NCI-H1436 treated with DMSO at 0.1 percent for 48 hours (cell line): Measurements from ENCODE around the gene TBC1D1.

Experiments
- DNase-seq: peaks from one replicate; lab custom pipeline; 2025; lab: John Stamatoyannopoulos, UW

The TBC1D1 gene

DNA sequence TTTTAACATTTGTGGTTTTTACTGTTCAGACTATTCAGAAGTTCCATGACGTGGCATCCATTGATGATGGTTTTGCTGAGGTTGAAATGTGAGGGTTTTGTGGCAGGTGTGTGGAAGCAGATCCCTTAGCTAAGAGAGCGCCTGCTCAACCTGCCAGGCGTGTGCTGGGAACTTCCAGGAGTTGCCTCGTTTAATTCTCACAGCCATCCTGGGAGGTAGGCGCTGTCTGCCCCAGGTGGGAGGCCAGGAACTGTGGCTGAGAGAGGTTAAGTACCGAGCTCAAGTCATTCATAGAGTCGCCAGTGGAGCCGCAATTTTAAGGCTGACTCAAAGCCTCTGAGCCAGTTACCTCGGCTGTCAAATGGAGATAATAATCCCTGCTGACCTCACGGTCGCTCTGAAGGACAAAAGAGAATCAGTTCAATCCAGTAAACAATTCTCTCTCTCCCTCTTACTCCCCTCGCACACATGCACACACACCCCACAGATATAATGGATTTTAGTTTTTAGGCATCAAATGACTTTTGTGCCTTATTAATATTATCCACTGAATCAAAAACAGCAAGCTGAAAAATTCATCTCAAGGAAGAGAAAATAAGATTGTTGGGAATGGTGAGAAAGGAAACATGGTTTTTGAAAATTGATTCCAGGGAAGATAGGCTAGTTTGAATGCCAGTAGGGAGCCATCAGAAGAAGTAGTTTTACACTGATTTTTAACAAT, 240.6 kb downstream of the TBC1D1 start:
- DNase-seq = no peak

DNA sequence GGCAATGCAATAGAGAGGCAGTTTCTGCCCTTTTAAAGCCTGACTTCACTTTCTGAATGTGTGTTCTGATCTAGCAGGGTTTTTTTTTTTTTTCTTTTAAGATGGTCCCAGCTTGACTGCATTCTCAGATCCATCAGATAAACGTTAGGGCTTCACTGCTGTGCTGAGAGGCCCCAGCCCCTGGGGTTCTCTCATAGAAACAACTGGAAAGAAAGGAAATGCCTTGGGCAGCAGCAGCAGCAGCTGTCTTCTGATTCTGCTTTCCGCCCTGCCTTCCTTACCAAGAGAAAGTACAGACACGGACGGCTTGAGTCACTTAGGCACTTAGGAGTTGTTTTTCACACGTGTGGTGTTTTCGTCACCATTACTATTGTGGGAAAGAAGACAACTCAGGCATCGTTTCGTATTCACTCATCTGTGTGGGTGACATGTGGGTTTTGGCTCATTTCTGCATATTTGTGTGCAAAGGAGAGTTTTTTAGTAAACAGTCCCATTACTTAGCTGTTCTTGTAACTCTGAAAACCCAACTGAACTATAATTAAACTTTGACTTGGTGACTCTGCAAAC, 241.3 kb downstream of the TBC1D1 start:
- DNase-seq = no peak

DNA sequence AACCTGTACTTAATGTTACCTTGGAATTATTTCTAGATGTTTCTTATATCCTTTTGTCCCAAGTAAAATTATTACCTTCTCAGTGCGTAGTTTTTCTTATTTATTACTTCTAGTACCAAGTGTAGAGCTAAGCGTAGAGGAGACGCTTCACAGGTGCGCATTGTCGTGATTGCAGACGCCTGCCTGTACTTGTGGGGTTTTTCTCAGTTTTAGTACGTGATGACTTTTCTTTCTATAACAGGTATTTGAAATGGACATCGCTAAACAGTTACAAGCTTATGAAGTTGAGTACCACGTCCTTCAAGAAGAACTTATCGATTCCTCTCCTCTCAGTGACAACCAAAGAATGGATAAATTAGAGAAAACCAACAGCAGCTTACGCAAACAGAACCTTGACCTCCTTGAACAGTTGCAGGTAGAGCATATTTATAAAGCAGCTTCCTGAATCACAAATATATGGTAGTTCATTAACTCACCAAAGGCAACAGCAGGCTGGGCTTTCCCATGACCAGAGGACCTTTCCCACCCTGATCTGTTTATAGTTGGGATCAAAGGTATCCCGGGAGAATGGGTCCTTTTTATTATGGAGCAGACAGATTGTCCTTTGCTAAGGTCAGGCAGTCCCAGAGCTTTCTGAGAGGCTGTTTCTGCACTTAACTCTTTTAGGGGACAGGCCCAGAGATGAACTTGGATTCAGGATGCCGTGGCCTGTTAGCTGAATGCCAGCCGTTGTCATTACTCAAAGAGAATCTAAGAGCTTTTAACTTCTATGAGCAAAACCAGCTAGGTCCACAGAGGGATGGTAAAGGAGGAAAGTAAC, 242.2 kb downstream of the TBC1D1 start:
- no peak for DNase-seq

DNA sequence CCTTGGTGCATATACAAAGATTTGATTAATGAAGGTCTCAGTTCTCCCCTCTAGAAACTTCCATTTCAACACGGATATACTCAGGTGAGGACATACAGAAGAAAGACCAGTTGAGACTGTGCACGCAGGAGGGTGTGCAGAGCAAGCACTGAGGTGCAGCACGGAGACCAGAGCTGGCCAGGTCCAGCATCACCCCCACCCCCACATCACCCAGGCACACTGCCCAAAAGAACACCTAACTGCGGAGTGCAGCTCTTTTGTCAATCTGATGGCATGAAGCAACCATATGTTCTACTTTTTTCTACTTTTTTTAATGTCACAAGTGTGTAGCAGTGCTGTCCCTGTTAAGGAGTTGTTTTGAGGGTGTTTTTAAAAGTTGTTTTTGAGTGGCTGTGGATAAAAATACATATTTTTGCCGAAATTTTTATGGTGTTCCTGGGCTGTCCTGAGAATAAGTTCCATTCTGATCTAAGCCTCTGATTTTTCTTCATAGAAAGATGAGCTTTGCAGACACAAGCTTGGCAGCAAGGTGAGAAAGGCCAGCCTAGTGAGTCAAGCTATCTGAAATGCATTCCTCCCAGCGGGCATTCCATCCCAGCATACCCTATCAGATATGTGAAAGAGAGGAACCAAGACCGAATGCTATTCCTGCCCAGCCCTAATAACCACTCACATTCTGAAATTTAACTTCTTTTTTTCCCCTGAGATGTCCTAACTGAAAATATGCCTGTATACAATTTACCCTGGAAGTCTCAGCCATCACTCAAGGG, 243.0 kb downstream of the TBC1D1 start:
- DNase-seq = no peak

DNA sequence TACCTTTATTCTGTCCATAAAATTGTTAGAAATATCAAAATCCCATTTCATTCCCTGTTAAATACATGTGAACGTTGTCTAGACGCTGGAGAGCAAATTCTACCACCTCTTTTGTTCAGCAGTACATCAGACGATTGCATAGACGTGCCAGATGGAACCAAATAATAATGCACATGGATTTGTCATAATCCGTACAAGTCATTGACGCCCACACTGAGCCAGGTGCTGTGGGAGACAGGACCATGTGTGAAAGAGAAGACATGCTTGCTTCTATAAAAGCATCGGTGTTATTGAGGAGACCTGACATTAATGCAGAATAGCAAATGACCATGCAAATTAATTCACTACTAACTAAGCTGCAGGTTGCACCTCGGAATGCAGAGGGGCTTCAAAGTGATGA, 244.3 kb downstream of the TBC1D1 start:
- no peak for DNase-seq

DNA sequence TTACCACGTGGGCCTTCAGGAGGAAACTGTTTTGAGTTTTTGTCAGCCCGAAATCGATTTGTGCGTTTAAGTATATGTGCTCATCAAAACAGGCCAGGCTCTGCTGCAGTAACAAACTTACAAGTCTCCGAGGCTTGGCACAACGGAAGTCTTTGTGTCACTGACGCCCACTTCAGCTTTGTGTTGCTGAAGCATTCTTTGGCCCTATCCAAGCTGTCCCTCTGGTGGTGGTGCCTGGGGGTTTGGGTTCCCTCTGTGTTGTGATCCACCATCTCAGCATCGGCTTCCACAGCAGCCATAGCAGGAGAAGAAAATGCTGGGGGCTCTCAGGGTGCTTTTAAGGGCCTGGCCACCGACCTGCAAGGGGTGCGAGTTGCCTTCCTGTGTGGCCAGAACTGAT, 245.7 kb downstream of the TBC1D1 start:
- no peak for DNase-seq

DNA sequence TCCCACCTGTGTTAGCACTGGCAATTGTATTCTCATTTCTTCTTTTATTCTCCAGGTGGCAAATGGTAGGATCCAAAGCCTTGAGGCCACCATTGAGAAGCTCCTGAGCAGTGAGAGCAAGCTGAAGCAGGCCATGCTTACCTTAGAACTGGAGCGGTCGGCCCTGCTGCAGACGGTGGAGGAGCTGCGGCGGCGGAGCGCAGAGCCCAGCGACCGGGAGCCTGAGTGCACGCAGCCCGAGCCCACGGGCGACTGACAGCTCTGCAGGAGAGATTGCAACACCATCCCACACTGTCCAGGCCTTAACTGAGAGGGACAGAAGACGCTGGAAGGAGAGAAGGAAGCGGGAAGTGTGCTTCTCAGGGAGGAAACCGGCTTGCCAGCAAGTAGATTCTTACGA, 246.2 kb downstream of the TBC1D1 start:
- DNase-seq = no peak

DNA sequence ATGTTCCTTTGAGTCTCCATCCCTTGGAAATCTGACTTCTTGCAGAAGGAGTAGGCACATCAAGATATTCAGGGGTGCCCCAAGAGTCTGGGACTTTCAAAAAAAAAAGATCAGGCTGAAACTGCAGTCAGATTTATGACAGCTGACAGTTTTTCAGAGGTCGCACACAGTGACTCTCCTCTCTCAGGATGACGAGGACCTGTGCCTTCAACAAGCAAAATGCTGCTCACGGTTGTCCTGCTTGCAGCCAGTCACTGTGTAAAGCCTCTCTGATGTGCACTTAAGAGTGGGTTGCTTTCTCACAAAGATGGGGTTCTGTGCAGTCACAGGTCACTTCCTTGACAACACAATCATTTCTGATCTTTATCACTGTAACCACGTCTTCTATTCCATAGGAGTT, 247.5 kb downstream of the TBC1D1 start:
- no peak for DNase-seq

DNA sequence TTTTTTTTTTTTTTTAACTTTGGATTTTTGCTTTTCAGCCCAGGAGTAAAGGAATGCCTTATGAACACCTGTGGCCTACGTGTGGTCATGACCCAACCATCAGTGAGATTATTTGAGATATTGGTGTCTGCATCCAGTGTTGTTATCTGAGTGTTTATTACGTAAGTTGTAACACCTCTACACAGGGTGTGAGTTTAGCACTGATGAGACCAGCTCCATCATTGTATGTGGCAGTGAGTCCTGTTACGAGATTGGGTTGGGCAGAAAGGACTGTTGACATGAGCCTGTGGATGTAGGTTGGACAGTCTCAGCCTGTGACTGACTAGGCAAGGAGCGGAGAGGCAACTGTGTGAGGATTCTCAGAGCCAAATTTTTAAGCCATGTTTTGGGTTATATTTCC, 248.3 kb downstream of the TBC1D1 start:
- DNase-seq = no peak

DNA sequence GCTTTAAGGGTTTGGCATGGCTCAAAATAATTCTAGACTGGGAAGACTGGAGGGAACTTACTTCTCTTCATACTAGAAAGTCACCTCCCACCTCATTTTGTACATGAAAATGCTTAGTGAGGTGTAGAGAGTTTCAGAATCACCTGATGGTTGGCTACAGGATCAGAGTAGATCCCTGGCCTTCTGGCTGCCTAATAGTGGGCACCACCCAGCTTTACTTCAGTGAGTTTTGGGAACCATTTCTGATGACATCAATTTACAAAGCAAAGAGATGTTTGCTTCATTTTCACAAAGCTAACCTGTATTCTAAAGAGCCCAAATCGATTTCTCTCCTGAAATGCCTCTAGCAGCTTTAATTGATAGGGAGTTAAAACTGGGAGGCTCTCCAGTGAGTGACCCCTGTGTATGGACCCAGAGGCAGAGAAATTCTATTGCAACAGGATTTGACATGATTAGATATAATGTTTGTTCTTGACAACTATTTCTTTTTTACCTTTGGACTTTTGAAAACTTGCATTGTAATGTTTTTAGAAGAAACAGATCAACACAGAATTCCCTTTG, 249.8 kb downstream of the TBC1D1 start:
- DNase-seq = no peak

DNA sequence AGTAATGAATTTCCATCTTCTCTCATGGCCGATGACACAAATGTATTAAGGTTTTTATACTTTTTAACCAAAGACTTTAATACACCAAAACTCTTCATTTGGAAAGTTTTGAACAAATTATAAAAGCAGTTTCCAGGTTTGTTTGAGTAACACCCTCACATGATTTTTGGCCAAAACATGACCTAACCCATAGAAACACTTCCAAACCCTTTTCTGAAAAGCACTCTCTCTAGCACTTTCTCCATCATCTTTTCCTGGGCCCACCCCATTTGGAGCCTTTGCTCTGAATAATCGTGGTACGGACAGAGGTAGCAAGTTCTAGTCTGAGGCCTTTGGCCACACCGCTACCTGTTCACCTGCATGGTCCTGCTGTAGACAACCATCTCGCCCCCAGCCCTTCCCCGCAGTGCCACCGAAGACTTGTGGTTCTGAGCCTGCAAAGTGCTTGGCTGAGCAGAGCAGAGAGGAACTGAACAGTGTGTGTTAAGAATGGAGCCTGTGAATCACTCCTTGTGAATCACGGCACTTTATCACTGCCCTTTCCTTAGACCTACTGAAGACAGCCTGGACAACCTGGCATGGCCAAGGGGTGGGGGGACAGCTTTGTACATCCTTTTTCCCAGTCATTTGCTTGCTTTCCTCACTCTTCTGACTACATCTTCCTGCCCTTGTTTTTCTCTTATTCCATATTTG, 251.1 kb downstream of the TBC1D1 start:
- no peak for DNase-seq

DNA sequence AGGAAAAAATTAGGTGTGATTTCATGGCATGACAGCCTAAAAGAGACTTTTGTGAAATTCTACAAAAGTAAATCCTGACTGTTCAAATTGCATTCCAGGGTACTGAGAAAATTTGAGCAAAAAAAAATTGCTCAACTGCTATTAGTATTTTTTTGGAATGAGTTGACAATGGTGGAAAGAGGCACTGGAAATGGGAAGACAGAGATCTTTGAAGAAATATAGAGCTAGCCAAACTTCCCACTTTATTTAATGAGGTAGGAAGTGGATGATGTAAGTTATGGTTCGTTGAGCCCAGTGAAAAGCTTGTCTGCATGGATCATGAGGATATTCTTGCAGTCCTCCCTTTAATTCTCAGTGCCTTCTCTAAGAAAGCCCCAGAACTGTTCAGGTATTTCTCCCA, 253.1 kb downstream of the TBC1D1 start:
- no peak for DNase-seq

DNA sequence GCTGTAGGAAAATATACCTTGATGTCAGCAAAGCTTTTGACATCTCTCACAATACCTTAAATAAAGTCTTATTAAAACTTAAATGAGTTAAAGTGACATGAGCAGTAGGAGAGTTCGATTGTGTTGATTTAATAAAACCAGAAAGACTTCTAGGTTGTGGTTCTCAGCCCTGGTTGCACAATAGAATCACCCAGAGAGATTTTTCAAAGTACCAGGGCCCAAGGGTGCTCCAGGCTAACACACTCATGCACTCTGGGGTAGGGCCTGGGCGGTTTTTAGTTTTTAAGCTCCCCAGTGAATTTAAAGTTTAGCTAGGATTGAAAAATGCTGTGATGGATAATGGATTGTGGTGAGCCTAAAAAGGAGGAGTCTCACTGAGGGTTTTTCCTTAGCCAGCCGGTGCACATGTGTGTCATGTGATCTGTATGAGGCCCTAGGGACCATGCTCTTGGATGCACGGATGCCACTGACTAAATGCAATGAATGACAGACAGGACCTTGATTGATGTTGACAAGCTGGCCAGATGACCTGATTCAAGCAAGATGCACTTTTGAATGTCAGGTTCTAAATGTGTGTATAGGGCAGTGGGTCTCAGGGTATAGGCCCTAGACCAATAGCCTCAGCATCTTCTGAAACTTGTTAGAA, 254.3 kb downstream of the TBC1D1 start:
- no peak for DNase-seq

DNA sequence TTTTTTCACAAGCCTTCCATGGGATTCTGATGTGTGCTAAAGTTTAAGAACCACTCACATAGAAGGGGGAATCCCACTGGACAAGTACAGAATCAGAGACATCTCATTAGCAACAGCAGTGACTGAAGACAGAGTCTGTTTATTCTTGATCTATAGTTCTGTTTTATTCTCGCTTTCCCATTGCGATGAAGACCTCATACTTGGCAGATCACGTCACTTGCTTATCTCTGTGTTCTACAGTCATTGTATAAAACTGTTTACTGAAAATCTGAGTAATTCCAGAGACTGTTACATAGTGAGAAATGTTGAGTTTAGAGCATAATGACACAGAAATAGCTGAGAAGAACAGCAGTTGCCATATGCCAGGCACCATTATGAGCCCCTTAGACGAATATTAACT, 254.9 kb downstream of the TBC1D1 start:
- no peak for DNase-seq

DNA sequence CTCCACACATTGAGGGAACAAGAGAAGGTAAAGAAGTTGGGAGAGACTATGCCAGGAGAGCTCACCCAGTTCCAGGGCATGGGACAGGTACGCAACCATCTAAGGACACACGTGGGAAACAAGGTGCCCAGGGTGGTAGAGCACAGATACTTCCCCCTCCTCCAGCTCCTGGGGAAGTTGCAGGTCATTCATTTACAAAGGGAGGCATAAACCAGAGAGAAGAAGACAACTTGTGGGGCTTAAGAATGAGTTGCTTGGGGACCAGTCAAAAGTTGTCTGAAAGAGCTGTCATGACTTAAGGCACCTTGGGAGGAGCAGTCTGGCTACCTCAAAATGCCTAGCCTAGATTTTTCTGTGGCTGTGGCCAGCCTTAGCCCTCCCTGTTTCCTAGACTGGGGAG, 255.5 kb downstream of the TBC1D1 start:
- no peak for DNase-seq

DNA sequence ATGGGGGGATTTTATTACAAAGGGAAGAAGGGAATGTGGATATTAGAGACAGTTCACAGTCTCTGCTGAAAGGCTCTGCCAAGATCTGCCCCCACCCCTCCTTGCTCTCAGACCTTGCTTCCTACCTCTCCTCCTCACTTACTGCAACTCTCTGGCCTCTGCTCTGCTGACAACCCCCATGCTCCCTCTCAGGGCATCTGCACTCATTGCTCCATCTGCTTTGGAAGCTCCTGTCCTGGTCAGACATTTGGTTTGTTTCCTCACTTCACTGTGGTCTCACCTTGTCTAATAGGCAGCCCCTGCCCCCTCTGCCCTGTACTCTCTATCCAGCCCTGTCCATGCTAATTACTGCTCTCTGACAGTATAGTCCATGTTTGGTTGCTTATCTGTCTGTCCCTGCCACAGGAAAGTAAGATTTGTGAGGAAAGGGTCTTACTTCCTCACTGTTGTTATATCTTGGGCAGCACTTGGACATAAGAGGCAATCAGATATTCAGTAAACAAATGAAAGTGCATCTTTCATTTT, 258.6 kb downstream of the TBC1D1 start:
- no peak for DNase-seq

DNA sequence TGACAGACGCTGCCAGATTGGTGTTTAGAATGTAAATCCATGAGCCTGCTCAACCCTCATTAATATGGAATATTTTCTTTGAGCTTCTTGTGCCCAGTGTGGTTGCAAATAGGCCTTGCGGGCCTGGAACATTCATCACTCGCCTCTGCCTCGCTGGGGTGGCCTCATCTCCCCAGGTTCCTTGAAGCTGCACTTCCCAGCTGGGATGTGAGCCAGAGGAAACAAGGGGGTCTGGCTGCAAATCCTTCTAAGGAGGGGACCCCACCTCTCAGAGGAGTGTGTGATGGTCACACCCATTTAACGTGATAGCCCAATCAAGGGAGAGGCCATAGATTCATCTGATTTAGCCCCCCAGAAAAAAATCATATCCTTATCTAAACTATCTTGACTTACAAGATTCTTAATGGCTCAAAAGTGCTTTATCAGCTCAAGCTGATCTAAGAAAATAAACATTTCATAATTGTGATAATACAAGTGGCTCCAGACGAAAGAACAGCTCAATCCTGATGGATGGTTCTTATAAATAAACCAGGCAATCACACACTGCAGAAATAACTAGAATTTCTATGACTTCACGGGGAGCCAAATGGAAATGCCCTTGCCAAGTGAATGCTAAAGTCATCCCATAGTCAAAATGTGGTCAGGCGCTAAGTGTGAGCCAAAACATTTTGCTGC, 259.2 kb downstream of the TBC1D1 start:
- no peak for DNase-seq

DNA sequence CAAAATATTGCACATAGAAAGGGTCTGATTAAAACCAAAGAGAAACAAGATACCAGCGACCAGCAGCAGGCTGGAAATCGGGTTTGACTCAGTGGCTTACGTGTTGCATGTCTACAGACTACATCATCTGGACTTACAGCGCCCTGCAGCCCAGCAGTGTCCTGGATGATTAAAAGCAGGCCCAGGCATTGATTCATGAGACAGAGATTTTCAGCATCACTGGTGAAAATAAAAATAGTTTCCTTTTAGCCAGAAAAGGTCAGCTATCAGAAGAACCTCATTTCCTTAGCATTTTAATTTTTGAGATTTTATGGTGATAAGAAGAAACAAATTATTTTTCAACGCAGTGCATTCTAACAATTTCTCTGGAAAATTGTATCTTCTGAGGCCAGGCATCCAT, 259.9 kb downstream of the TBC1D1 start:
- DNase-seq = no peak

DNA sequence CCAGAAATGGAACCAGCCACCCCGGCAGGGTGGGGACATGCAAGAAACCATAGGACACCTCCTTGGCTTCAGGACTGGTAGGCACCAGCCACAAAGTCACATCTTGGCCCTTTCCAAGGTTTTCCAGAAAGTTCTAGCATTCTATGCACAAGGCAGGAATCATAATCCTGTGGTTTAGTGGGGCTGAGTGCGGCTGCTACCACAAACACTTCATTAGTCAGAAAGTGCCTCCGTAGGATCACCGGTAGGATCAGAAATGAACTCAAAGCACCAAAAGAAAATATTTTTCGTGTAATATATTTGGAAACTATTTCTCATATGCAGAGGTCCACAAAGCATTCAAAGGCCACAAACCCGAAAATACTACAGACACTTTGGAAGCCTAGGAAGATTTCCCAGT, 261.0 kb downstream of the TBC1D1 start:
- no peak for DNase-seq

DNA sequence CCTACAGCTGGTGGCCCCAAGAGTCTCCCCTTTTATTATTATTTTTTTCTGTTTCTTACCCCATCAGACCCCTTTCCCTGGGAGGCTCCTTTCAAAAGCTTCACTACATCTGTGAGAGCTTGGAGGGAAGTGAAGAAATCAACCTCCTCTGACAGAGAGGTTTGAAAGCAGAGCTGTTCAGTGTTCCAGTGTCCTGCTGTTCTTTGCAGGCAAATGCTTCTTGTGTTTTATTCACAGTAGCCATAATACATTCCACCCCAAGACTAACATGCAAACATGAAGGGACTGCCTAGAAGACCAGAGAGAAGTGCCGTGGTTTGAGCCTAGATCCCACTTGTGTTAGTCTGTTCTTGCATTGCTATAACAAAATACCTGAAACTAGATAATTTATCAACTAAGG, 261.4 kb downstream of the TBC1D1 start:
- DNase-seq = no peak
